GM12874 (cell line): ENCODE data around the gene ESYT2.

Experiments used
- TF ChIP-seq, protein P1 (sequence below): IDR thresholded peaks from 2 replicates; pipeline ENCODE4 v1.5.1; 2011; ENCODE audit warnings: low read depth, mild to moderate bottlenecking, control low read depth, low read length, moderate library complexity; ENCODE audit not compliant: insufficient read depth

ESYT2 gene

DNA sequence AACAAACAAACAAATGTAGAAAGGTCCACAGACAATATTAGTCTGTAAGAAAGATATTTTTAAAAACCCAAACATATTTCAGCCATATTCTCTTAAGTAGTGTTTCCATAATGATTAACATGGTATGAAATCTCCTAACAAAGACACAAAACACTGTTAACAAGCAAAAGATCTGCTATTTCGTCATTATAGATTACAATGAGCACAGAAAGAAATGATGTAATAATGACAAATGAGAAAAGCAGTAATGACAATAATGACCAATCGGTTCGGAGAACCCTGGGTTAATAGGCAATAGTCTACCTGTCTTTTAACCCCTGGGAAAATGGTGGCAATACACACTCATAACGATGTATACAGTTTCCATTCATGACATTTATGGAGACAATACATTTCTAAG is 85.2 kb downstream of the ESYT2 start:
- TF ChIP-seq, protein P1, sequence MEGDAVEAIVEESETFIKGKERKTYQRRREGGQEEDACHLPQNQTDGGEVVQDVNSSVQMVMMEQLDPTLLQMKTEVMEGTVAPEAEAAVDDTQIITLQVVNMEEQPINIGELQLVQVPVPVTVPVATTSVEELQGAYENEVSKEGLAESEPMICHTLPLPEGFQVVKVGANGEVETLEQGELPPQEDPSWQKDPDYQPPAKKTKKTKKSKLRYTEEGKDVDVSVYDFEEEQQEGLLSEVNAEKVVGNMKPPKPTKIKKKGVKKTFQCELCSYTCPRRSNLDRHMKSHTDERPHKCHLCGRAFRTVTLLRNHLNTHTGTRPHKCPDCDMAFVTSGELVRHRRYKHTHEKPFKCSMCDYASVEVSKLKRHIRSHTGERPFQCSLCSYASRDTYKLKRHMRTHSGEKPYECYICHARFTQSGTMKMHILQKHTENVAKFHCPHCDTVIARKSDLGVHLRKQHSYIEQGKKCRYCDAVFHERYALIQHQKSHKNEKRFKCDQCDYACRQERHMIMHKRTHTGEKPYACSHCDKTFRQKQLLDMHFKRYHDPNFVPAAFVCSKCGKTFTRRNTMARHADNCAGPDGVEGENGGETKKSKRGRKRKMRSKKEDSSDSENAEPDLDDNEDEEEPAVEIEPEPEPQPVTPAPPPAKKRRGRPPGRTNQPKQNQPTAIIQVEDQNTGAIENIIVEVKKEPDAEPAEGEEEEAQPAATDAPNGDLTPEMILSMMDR: no peak

DNA sequence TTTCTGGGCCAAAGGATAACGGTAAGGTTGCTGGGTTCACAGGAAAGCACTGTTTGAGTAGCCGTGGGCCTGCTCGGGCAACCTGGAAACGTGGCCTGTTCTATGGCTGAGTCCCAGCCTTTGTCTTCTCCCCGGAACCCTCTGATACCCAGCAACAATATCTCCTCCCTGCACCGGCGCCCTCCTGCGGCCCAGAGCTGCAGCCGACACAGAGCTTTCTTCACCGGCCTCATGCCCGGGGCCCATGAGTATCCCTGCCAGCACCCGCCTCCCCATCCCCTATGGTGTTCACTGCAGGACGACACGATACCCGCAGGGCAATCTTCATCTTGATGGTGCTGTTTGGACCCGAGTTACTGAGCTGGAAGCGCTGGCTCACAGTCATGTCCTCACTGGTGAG is 86.1 kb downstream of the ESYT2 start:
- TF ChIP-seq, protein P1: no peak

- TF ChIP-seq, protein P1: no peak
Observed at GRCh38 chr7:158742065-158742821, 87.1 kb downstream of the ESYT2 start.

DNA sequence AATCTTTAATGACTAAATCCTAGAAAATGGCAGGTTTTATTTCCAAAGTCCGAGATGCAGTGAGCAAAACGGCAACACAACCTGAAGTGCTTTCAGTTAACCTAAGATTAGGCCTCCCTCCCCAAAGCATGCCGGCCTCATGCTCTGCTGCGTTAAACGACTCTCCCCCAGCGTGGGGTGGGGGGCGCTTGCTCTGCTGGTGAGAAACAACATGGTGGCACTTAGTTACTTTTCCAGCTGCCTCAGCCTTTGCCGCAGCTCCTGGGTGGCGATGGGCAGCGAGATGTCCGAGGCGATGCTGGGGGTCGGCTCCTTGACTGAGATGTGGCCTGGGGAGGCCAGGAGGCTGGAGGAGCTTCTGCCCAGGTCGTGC is 88.0 kb downstream of the ESYT2 start:
- TF ChIP-seq, protein P1: no peak

DNA sequence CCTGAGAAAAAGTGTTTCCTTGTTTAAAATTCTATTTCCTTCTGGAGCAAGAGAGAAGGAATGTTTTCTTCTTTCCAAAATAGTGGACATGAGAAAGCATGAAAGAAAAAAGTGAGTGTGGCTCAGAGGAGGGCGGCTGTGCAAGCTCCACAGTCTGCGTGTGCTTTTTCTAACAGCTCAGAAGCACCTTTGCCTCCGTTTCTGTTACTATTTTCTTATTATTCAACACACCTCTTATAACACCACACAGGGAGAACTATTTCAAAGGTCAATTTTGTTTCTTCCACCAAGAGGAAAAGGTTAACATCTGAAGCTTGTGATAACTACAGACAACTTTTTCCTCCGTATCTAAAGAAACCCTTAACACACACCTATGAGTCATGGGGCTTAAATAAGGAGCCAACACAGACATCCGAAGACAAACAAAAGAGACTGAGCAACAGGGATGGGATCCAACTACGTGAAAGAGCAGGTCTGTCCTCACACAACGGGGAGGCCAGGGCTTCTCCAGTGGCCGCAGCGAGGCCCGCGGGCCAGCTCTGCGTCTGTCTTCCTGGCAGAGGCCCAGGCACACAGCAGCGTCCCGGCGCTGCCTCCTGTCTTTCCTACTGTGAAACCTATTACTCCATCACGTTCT is 88.5 kb downstream of the ESYT2 start:
- TF ChIP-seq, protein P1: no peak

DNA sequence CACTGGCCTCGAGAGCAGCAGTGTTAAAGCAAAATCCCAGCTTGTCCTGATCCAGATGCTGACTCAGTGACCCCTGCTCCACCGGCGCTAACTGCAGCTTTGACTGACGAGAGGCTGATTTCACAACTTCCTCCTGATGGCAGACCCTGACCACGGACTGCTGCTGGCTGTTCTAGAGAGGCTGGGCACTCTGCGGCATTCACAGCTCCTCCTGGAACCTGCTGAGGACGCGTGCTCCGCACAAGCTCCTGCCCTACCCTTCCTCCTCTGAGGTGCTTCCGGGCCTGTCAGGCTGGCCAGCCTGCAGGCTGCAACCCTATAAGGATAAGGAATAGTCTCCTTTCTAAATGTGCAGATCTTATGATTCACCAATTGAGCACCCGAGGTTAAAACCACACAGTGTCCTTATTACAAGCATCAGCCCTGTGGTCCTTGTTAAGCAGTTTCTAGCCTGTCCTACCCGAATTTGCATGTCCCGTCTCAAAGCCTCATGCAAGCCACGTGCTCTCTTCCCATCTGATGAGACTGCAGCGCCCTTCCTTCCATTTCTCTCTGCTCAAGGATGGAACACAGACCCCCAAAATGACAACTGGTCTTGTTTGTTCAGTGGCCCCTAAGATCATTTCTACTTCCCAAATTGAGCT is 89.2 kb downstream of the ESYT2 start:
- TF ChIP-seq, protein P1: no peak

GRCh38 chr7:158738841-158739240 is 90.5 kb downstream of the ESYT2 start:
- TF ChIP-seq, protein P1: no peak
